ENCODE results near the gene NENF. TPM values are rescaled to one million over a fixed set of nuclear protein-coding genes. Genes with fewer than 3 reads are reported as not detected.
"Not testable (repeated sequence)": the region's sequence is repeated elsewhere in the genome, so short reads cannot be mapped to it uniquely, and the experiment has no call there.

NENF gene
- total and polyA plus RNA-seq, 2 donors (not counting 1 experiment from before 2014, with no cell fraction given), result 10.6 to 20.3 TPM

DNA sequence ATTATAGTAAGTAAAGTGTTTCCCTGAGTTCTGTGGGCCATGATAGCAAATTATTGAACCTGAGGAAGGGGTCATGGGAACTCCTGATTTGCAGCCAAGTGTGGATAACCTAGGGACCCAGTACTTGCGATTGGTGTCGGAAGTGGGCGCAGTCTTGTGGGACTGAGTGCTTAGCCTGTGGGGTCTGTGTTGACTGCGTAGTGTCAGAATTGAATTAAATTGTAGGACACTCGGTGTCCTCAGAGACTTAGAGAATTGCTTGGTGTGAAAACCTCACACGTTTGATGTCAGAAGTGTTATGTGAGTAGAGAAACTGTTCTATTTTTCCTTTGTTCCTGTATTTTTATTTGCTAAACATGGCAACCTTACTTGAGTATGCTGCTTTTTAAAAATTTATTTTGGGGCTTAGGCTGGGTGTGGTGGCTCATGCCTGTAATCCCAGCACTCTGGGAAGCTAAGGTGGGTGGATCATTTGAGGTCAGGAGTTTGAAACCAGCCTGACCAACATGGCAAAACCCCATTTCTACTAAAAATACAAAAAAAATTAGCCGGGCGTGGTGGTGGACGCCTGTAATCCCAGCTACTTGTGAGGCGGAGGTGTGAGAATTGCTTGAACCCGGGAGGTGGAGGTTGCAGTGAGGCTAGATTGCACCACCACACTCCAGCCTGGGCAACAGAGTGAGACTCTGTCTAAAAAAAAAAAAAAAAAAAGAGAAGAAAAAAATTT is 48.2 kb downstream of the NENF start:
- H3K27ac Mint-ChIP-seq; H3K9ac ChIP-seq (ENCODE audit: low read length); H4K20me1 ChIP-seq (ENCODE audit: control insufficient read depth, insufficient read depth, low read length, poor library complexity, severe bottlenecking); H2AFZ ChIP-seq (ENCODE audit: insufficient read depth, low read depth, low read length, poor library complexity, severe bottlenecking); H3K4me3 ChIP-seq (ENCODE audit: control extremely low read depth in 1 of 5, extremely low read depth in 1 of 5, insufficient read depth in 1 of 5, low read depth in 2 of 5, low read length in 4 of 5); H3K27me3 ChIP-seq (replicated peaks in 1 of 4; ENCODE audit: control extremely low read depth in 1 of 4, control insufficient read depth in 3 of 4, insufficient read depth in 4 of 4, low read length in 3 of 4); ATAC-seq (ENCODE audit: low read depth); H3K4me1 Mint-ChIP-seq; H3K79me2 ChIP-seq (ENCODE audit: control insufficient read depth, insufficient read depth, low read length); H3K4me1 ChIP-seq (ENCODE audit: control insufficient read depth in 2 of 2, insufficient read depth in 2 of 2, low read length in 2 of 2); POLR2A ChIA-PET; H3K9me3 Mint-ChIP-seq (ENCODE audit: insufficient read depth); H3K9me3 ChIP-seq (ENCODE audit: control extremely low read depth in 1 of 3, control insufficient read depth in 2 of 3, insufficient read depth in 1 of 3, low read length in 2 of 3); H3K27ac ChIP-seq (ENCODE audit: low read length in 2 of 2); intact Hi-C loops (cut with micrococcal nuclease); H3K4me3 Mint-ChIP-seq; H3K36me3 ChIP-seq (replicated peaks in 1 of 2; ENCODE audit: control extremely low read depth in 1 of 2, control insufficient read depth in 1 of 2, extremely low read depth in 1 of 2, insufficient read depth in 2 of 2, low read length in 1 of 2); H3K4me2 ChIP-seq (replicated peaks; ENCODE audit: low read depth, low read length, poor library complexity, severe bottlenecking); DNase-seq: not testable (repeated sequence)
- CTCF ChIA-PET, result interaction anchor here (0.6 to 1.5 kb wide), 5 partner anchors 18 to 514 kb away, joined by 3 to 4 read pairs (median 4); no protein-coding TSS in a partner anchor
- WGBS (ENCODE audit: insufficient coverage), result 83% methylated on average over 8 of the region's 11 CpGs
- H3K27me3 Mint-ChIP-seq, result peaks cover 26% of the 10 kb centered on the region

GRCh38 chr1:212481438-212481767 is 48.7 kb downstream of the NENF start:
- Histone ChIP-seq H3K9ac (ENCODE audit: low read length) (no peak overlapping the region), H3K4me2 (replicated peaks; ENCODE audit: low read depth, low read length, poor library complexity, severe bottlenecking) (no peak overlapping the region), H3K4me3 (ENCODE audit: control extremely low read depth in 1 of 5, extremely low read depth in 1 of 5, insufficient read depth in 1 of 5, low read depth in 2 of 5, low read length in 4 of 5) (no peak overlapping the region), H4K20me1 (ENCODE audit: control insufficient read depth, insufficient read depth, low read length, poor library complexity, severe bottlenecking) (no peaks in the 10 kb centered on the region), H3K36me3 (replicated peaks in 1 of 2; ENCODE audit: control extremely low read depth in 1 of 2, control insufficient read depth in 1 of 2, extremely low read depth in 1 of 2, insufficient read depth in 2 of 2, low read length in 1 of 2) (no peaks in the 10 kb centered on the region), H3K27ac (ENCODE audit: low read length in 2 of 2) (no peak overlapping the region), H3K27me3 (replicated peaks in 1 of 4; ENCODE audit: control extremely low read depth in 1 of 4, control insufficient read depth in 3 of 4, insufficient read depth in 4 of 4, low read length in 3 of 4) (peaks cover 0 to 5% (median 0%) of the 10 kb centered on the region in 4 experiments), H3K4me1 (ENCODE audit: control insufficient read depth in 2 of 2, insufficient read depth in 2 of 2, low read length in 2 of 2) (peaks cover 4 to 7% of the 10 kb centered on the region in 2 donors), H2AFZ (ENCODE audit: insufficient read depth, low read depth, low read length, poor library complexity, severe bottlenecking) (no peak overlapping the region), H3K79me2 (ENCODE audit: control insufficient read depth, insufficient read depth, low read length) (no peaks in the 10 kb centered on the region), H3K9me3 (ENCODE audit: control extremely low read depth in 1 of 3, control insufficient read depth in 2 of 3, insufficient read depth in 1 of 3, low read length in 2 of 3) (no peaks in the 10 kb centered on the region)
- H3K4me1 Mint-ChIP-seq, result peaks cover 6% of the 10 kb centered on the region
- ATAC-seq (ENCODE audit: low read depth) (no peak), DNase-seq (no peak)
- H3K4me3 Mint-ChIP-seq, result no peak overlapping the region
- intact Hi-C loops (cut with micrococcal nuclease), result no loop called here
- TF ChIP-seq EZH2 (IDR thresholded peaks at IDR 0.05; ENCODE audit: borderline replicate concordance, insufficient read depth, low read depth, low read length, poor library complexity, severe bottlenecking) (no peak), CTCF (IDR thresholded peaks at IDR 0.05) (no peak)
- no peak overlapping the region for H3K27ac Mint-ChIP-seq
- H3K9me3 Mint-ChIP-seq (ENCODE audit: insufficient read depth), result no peaks in the 10 kb centered on the region
- WGBS (ENCODE audit: insufficient coverage), result no CpG with 5 or more reads among the region's 2 CpGs
- CTCF ChIA-PET, result interaction anchor here (0.7 to 1.4 kb wide), 4 partner anchors 8 to 513 kb away, joined by 3 to 4 read pairs (median 4); no protein-coding TSS in a partner anchor
- POLR2A ChIA-PET, result no interaction called here
- peaks cover 26% of the 10 kb centered on the region for H3K27me3 Mint-ChIP-seq
